ENCODE data around the gene SERPINE2.

DNA sequence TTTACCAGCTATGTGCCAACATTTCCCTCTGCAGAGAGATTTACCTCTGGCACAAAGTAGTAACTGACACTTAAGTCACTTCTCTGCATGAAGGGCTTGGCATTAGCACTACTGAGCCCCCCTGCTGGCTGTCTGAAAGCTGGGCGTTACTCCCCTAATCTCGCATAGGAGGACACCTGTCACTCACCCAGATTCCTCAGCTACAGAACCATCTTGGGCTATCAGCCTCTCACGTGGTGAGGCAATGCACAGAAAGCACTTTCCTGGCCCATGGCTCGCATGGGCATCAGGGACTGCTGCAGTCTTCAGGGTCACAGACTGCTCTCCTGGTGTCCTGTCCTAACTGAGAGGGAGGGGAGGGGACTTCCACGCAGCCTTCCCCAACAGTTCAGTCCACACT, 12.0 kb downstream of the SERPINE2 start:
- TF ChIP-seq, protein P1, sequence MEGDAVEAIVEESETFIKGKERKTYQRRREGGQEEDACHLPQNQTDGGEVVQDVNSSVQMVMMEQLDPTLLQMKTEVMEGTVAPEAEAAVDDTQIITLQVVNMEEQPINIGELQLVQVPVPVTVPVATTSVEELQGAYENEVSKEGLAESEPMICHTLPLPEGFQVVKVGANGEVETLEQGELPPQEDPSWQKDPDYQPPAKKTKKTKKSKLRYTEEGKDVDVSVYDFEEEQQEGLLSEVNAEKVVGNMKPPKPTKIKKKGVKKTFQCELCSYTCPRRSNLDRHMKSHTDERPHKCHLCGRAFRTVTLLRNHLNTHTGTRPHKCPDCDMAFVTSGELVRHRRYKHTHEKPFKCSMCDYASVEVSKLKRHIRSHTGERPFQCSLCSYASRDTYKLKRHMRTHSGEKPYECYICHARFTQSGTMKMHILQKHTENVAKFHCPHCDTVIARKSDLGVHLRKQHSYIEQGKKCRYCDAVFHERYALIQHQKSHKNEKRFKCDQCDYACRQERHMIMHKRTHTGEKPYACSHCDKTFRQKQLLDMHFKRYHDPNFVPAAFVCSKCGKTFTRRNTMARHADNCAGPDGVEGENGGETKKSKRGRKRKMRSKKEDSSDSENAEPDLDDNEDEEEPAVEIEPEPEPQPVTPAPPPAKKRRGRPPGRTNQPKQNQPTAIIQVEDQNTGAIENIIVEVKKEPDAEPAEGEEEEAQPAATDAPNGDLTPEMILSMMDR (IDR thresholded peaks at IDR 0.05 in 8 of 11, conservative IDR thresholded peaks at IDR 0.05 in 3 of 11) = no peak
- TF ChIP-seq POLR2A (IDR thresholded peaks at IDR 0.05) = no peak
